Stimulated activated naive CD8-positive, alpha-beta T cell treated with anti-CD3 and anti-CD28 coated beads, Interleukin-15, Interleukin-2, amounts not matched to agents 100 U/mL and 50 U/mL, for 24 hours (primary cell): ENCODE results near the gene SEPTIN10.

ENCODE experiments used
- ATAC-seq: fragments of 150-1000 bp; cut with Tn5 transposase; one replicate; pipeline ENCODE4 v1.10.0; 2021
- DNase-seq: peaks from one replicate; pipeline ENCODE4 v3.0.0; 2021

SEPTIN10 gene

DNA sequence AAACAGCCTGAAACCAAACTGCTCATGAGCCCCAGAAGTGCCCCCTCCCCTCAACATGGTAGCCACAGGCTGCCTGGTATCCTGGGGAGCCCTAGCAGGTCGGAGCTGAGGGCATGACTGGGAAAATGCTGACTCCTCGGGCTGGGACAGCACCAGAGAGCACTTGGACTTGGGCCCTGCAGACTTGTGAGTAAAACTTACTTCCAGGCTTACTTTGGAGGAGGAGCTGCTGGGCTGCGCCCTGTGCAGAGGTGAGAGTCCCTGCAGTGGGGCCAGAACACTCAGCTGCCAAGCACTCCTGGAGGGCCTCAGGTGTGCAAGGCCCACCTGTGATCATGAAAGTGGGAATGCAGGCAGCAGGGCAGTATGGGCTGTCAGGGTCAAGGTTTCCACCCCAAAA lies 119.4 kb downstream of the SEPTIN10 start:
- no peak for ATAC-seq
- no peak for DNase-seq

GRCh38 chr2:109493176-109493935 lies 120.4 kb downstream of the SEPTIN10 start:
- no peak for ATAC-seq
- DNase-seq, result no peak
